Prostate gland (tissue), 2 donors: ENCODE data around the gene POMGNT1. TPM values are rescaled to one million over a fixed set of nuclear protein-coding genes. Genes with fewer than 3 reads are reported as not detected.
A peak's percentile ranks its signal among the peaks of the same experiment; 100 is the strongest.

Experiments
- DNase-seq: peaks from one replicate; pipeline ENCODE4 v3.0.0-alpha.2; 2019; ENCODE audit warnings: low spot score
- H3K27ac ChIP-seq, 2 donors: fragments of 200-600 bp; sonication (generic); 2 replicates each; pipeline ENCODE4 v1.5.1; 2017 to 2019
- H3K27me3 ChIP-seq: fragments of 200-600 bp; sonication (generic); replicated peaks from 2 replicates; pipeline ENCODE4 v1.5.1; 2019; ENCODE audit not compliant: insufficient read depth
- H3K36me3 ChIP-seq, 2 donors: fragments of 200-600 bp; sonication (generic); 1 replicate in 1 of 2; 2 replicates in 1 of 2; pipeline versions ENCODE4 v1.5.1 to v1.8.1; 2017 to 2019
- H3K4me1 ChIP-seq: fragments of 200-600 bp; sonication (generic); replicated peaks from 2 replicates; pipeline ENCODE4 v1.5.1; 2019
- H3K4me3 ChIP-seq, 2 donors: fragments of 200-600 bp; sonication (generic); 2 replicates each; pipeline ENCODE4 v1.5.1; 2017 to 2019
- H3K9me3 ChIP-seq: fragments of 200-600 bp; sonication (generic); 2 replicates; pipeline ENCODE4 v1.5.1; 2017
- CTCF ChIP-seq, 4 experiments: fragments of 200-600 bp in 2 of 4; fragments of 450-650 bp in 2 of 4; sonication (generic) in 2 of 4; IDR thresholded peaks; 1 replicate in 3 of 4; 2 replicates in 1 of 4; pipeline ENCODE4 v1.5.1; 2016 to 2019; ENCODE audit warnings: antibody characterized with exemption in 4 of 4, mild to moderate bottlenecking in 2 of 4, moderate library complexity in 2 of 4
- POLR2A ChIP-seq: fragments of 450-650 bp; IDR thresholded peaks from one replicate; pipeline ENCODE4 v1.6.1; 2016; ENCODE audit warnings: antibody characterized with exemption, mild to moderate bottlenecking
- POLR2AphosphoS5 ChIP-seq: sonication (generic); formaldehyde crosslinking; IDR thresholded peaks from one replicate; pipeline ENCODE4 v1.6.1; 2017; ENCODE audit warnings: antibody characterized with exemption
- WGBS: methylation state at CpG from one replicate; pipeline ENCODE4 v1.1.5; 2018; 5-methylcytosine and 5-hydroxymethylcytosine counted together
- intact Hi-C: fragments of 100-400 bp; cut with DNase I; formaldehyde crosslinking; loops from one replicate; pipeline ENCODE4 v1.14.2; 2022
- total RNA-seq, 2 donors: library from RNA; depleted of rRNA; stranded (reverse); fragments of >200 nt; gene quantifications; one replicate each; pipeline ENCODE4 v1.1.0, GENCODE V29; 2016

Gene POMGNT1
- total RNA-seq, 2 donors from 2014 or later: 106 to 120 TPM

- peaks cover 54% of the 10 kb centered on the region for H3K4me1 ChIP-seq
- DNase-seq: no peak
- peak overlapping the region; percentile 93 to 94 for H3K27ac ChIP-seq
- TF ChIP-seq POLR2AphosphoS5 (no peak), POLR2A (no peak), CTCF (IDR thresholded peaks at IDR 0.05) (no peak)
- peak overlapping the region in 1 of 2 donors; percentile 7 for H3K4me3 ChIP-seq
- no peaks in the 10 kb centered on the region for H3K9me3 ChIP-seq
- H3K36me3 ChIP-seq: no peaks in the 10 kb centered on the region
- 71% methylated on average over 12 of the region's 12 CpGs for WGBS
- no peaks in the 10 kb centered on the region for H3K27me3 ChIP-seq
- intact Hi-C loops: loop anchor here (5.0 to 10.0 kb wide), 2 partner anchors 52 to 299 kb away; partner anchors contain the start of gene PIK3R3
These were observed 14.2 kb downstream of the POMGNT1 start for GRCh38 chr1:46183926-46184557.

- peak; percentile 97 for DNase-seq
- WGBS: 18% methylated on average over 8 of the region's 8 CpGs
- H3K36me3 ChIP-seq: no peaks in the 10 kb centered on the region
- H3K27ac ChIP-seq: peak overlapping the region; percentile 93 to 94
- TF ChIP-seq POLR2A: peak; percentile 34
- peak; percentile 97 for TF ChIP-seq POLR2AphosphoS5
- TF ChIP-seq CTCF (IDR thresholded peaks at IDR 0.05): peak in 1 of 4 experiments; percentile 22
- no peaks in the 10 kb centered on the region for H3K9me3 ChIP-seq
- intact Hi-C loops: loop anchor here (5.0 to 10.0 kb wide), 2 partner anchors 51 to 298 kb away; partner anchors contain the start of gene PIK3R3
- peak overlapping the region in 1 of 2 donors; percentile 7 for H3K4me3 ChIP-seq
- H3K27me3 ChIP-seq: no peaks in the 10 kb centered on the region
- H3K4me1 ChIP-seq: peaks cover 47% of the 10 kb centered on the region
These were observed 15.0 kb downstream of the POMGNT1 start for GRCh38 chr1:46183079-46183847.

- intact Hi-C loops: loop anchor here (5.0 to 10.0 kb wide), 2 partner anchors 49 to 297 kb away; partner anchors contain the start of gene PIK3R3
- H3K4me3 ChIP-seq: peak overlapping the region in 1 of 2 donors; percentile 33
- peak overlapping the region; percentile 93 to 94 for H3K27ac ChIP-seq
- H3K9me3 ChIP-seq: no peaks in the 10 kb centered on the region
- no peaks in the 10 kb centered on the region for H3K36me3 ChIP-seq
- peak; percentile 41 for TF ChIP-seq POLR2AphosphoS5
- TF ChIP-seq POLR2A: peak; percentile 34
- no peak for TF ChIP-seq CTCF (IDR thresholded peaks at IDR 0.05)
- no peaks in the 10 kb centered on the region for H3K27me3 ChIP-seq
- WGBS: 32% methylated on average over 10 of the region's 10 CpGs
- no peak for DNase-seq
- H3K4me1 ChIP-seq: peaks cover 43% of the 10 kb centered on the region
These were observed 16.6 kb downstream of the POMGNT1 start for GRCh38 chr1:46181343-46182260.

- peaks cover 42% of the 10 kb centered on the region for H3K4me1 ChIP-seq
- intact Hi-C loops: loop anchor here (5.0 to 10.0 kb wide), 2 partner anchors 48 to 295 kb away; partner anchors contain the start of gene PIK3R3
- H3K9me3 ChIP-seq: no peaks in the 10 kb centered on the region
- H3K36me3 ChIP-seq: no peaks in the 10 kb centered on the region
- H3K27ac ChIP-seq: peak overlapping the region; percentile 93 to 94
- TF ChIP-seq CTCF (IDR thresholded peaks at IDR 0.05) (peak in 3 of 4 experiments; percentile 55 to 85 (median 84)), POLR2A (peak; percentile 63), POLR2AphosphoS5 (peak; percentile 28)
- no peaks in the 10 kb centered on the region for H3K27me3 ChIP-seq
- 39% methylated on average over 10 of the region's 12 CpGs for WGBS
- DNase-seq: peak; percentile 78
- peak overlapping the region in 1 of 2 donors; percentile 33 for H3K4me3 ChIP-seq
These were observed 18.1 kb downstream of the POMGNT1 start for GRCh38 chr1:46180082-46180616.
